Astrocyte of the cerebellum (primary cell): ENCODE results near the gene TTLL11.

Experiments
- DNase-seq: peaks from one replicate; pipeline ENCODE4 v3.0.0-alpha.2; 2011; ENCODE audit warnings: low read depth
- H3K4me3 ChIP-seq: 2 replicates; pipeline ENCODE4 v1.5.1; 2011; ENCODE audit warnings: mild to moderate bottlenecking, low read depth, low read length, moderate library complexity
- CTCF ChIP-seq: IDR thresholded peaks from 2 replicates; pipeline ENCODE4 v1.5.1; 2012; ENCODE audit warnings: low read length, low read depth, moderate library complexity, mild to moderate bottlenecking; ENCODE audit errors: missing control alignments
- in situ Hi-C: cut with HindIII; loops from 2 replicates; pipeline ENCODE4 v1.10.0; 2017; ENCODE audit warnings: low sequenced_read_pairs

TTLL11 gene

GRCh38 chr9:122090981-122091380 is 2.1 kb downstream of the TTLL11 start:
- no peak overlapping the region for H3K4me3 ChIP-seq
- TF ChIP-seq CTCF: no peak
- in situ Hi-C loops: no loop called here
- no peak for DNase-seq

- H3K4me3 ChIP-seq: no peak overlapping the region
- in situ Hi-C loops: no loop called here
- DNase-seq: no peak
- no peak for TF ChIP-seq CTCF
Measured at GRCh38 chr9:122090287-122090883, 2.7 kb downstream of the TTLL11 start.

- in situ Hi-C loops: no loop called here
- H3K4me3 ChIP-seq: no peak overlapping the region
- no peak for DNase-seq
- TF ChIP-seq CTCF: no peak
Measured at GRCh38 chr9:122088880-122089706, 4.0 kb downstream of the TTLL11 start.

DNA sequence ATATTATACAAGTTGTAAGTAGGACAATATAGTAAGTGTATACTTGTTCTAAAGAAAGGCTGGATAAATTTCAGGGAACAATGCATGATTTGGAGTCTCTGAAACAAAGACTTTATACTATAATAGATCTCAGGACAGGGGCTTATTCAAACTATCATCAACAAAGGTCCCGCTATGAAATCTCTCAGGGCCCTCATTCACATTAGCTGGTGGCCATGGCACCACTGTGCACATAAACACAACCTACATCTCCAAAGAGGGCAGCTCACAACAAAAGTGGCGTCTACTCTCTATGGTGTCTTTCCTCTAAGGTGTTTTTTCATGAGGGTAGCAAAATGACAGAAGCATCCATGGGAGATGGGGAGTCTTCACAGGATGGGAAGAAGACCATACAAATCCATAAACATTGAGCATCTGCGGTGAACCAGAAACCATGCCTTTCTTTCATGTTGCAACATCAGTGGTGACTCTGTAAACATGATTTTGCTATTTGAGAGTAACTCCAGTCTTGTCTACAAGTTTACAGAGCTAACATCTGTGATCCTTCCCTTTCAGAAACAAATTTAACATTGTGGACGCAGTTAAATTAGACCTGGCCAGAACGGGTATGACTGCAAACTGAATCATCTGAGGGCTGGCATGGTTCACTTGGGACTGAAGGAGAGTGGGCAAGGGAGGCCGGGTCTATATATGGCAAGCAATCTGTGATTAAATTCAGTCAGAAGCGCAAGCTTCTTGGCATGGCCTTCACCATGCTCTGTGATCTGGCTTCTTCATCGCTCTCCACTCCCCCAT is 5.5 kb downstream of the TTLL11 start:
- no peak for DNase-seq
- no peak overlapping the region for H3K4me3 ChIP-seq
- no peak for TF ChIP-seq CTCF
- in situ Hi-C loops: no loop called here

- no peak for TF ChIP-seq CTCF
- DNase-seq: no peak
- in situ Hi-C loops: no loop called here
- H3K4me3 ChIP-seq: no peak overlapping the region
Measured at GRCh38 chr9:122086873-122087272, 6.2 kb downstream of the TTLL11 start.

GRCh38 chr9:122085260-122085659 is 7.8 kb downstream of the TTLL11 start:
- in situ Hi-C loops: no loop called here

More at GRCh38 chr9:122085260-122085659, 7.8 kb downstream of the TTLL11 start:
- no peak for TF ChIP-seq CTCF
- DNase-seq: no peak
- H3K4me3 ChIP-seq: no peak overlapping the region
